Osteocyte (in vitro differentiated cells): ENCODE measurements around the gene ARL14EP. TPM values are rescaled to one million over a fixed set of nuclear protein-coding genes. Genes with fewer than 3 reads are reported as not detected.

Experiments used
- DNase-seq: peaks from one replicate; pipeline ENCODE4 v3.0.0; 2021; ENCODE audit warnings: mixed read lengths; ENCODE audit not compliant: unreplicated experiment; ENCODE audit errors: extremely low spot score
- H3K27ac Mint-ChIP-seq: one replicate; pipeline ENCODE4 v1.8.0; 2021; ENCODE audit warnings: mild to moderate bottlenecking, mixed read lengths; ENCODE audit not compliant: unreplicated experiment
- H3K27me3 Mint-ChIP-seq: one replicate; pipeline ENCODE4 v1.8.0; 2021; ENCODE audit warnings: mixed read lengths; ENCODE audit not compliant: unreplicated experiment
- H3K36me3 Mint-ChIP-seq: one replicate; pipeline ENCODE4 v1.8.0; 2021; ENCODE audit warnings: mixed read lengths; ENCODE audit not compliant: unreplicated experiment
- H3K4me1 Mint-ChIP-seq: one replicate; pipeline ENCODE4 v1.8.0; 2021; ENCODE audit warnings: mixed read lengths; ENCODE audit not compliant: unreplicated experiment
- H3K4me3 Mint-ChIP-seq: one replicate; pipeline ENCODE4 v1.8.0; 2021; ENCODE audit warnings: mild to moderate bottlenecking, moderate library complexity, mixed read lengths; ENCODE audit not compliant: unreplicated experiment
- H3K9me3 Mint-ChIP-seq: one replicate; pipeline ENCODE4 v1.8.0; 2021; ENCODE audit warnings: mixed read lengths; ENCODE audit not compliant: unreplicated experiment
- CTCF ChIP-seq: fragments of 200-600 bp; sonication (generic); IDR thresholded peaks from 2 replicates; pipeline ENCODE4 v1.5.0; 2021; ENCODE audit warnings: antibody characterized with exemption, mild to moderate bottlenecking, moderate library complexity
- long read RNA-seq: library from polyadenylated mRNA; unstranded; transcript quantifications from one replicate; pipeline ENCODE4 v2.0.0, GENCODE V29; 2021
- total RNA-seq: library from RNA; stranded (reverse); gene quantifications from 2 replicates; pipeline ENCODE4 v1.2.1, GENCODE V29; 2021

ARL14EP gene
- 21.6 and 21.7 TPM in 2 replicates for total RNA-seq
- long read RNA-seq, transcript ARL14EP-201 (4 exons, 2,430 nt), result major isoform, 91 of 110 reads
- long read RNA-seq, partial matches to known transcripts, result 5 of 110 reads
- long read RNA-seq, other reads (novel, unspliced or antisense), result 13 of 110 reads

- peak within 1 kb of the TSS; percentile 99 for H3K4me3 Mint-ChIP-seq
- H3K27me3 Mint-ChIP-seq, result peaks cover 18% of the 10 kb centered on the region
- peaks cover 20% of the 10 kb centered on the region for H3K4me1 Mint-ChIP-seq
- TF ChIP-seq CTCF, result no peak
- no peaks in the 10 kb centered on the region for H3K9me3 Mint-ChIP-seq
- H3K27ac Mint-ChIP-seq, result peak within 1 kb of the TSS; percentile 98
- no peaks in the 10 kb centered on the region for H3K36me3 Mint-ChIP-seq
- DNase-seq, result peak; percentile 96
Observed at GRCh38 chr11:30322826-30323710, at the start of gene ARL14EP. Gene ARL14EP (plus strand): TSS chr11:30323104. CDS start chr11:30330949, 7,845 bp downstream.

- no peak for TF ChIP-seq CTCF
- DNase-seq, result no peak
- no peaks in the 10 kb centered on the region for H3K9me3 Mint-ChIP-seq
- H3K27me3 Mint-ChIP-seq, result peaks cover 42% of the 10 kb centered on the region
- no peaks in the 10 kb centered on the region for H3K36me3 Mint-ChIP-seq
- H3K4me1 Mint-ChIP-seq, result no peaks in the 10 kb centered on the region
- H3K27ac Mint-ChIP-seq, result no peak overlapping the region
- no peak overlapping the region for H3K4me3 Mint-ChIP-seq
Observed at GRCh38 chr11:30277176-30277575, 45.7 kb upstream of the ARL14EP start.

- no peak overlapping the region for H3K27ac Mint-ChIP-seq
- peaks cover 3% of the 10 kb centered on the region for H3K4me1 Mint-ChIP-seq
- no peak for TF ChIP-seq CTCF
- no peak for DNase-seq
- peaks cover 25% of the 10 kb centered on the region for H3K27me3 Mint-ChIP-seq
- H3K4me3 Mint-ChIP-seq, result no peak overlapping the region
- no peaks in the 10 kb centered on the region for H3K36me3 Mint-ChIP-seq
- H3K9me3 Mint-ChIP-seq, result no peaks in the 10 kb centered on the region
Observed at GRCh38 chr11:30279796-30280195, 43.1 kb upstream of the ARL14EP start.

- Mint-ChIP-seq H3K9me3 (no peaks in the 10 kb centered on the region), H3K4me3 (no peak overlapping the region), H3K4me1 (peaks cover 8% of the 10 kb centered on the region), H3K36me3 (no peaks in the 10 kb centered on the region), H3K27ac (no peak overlapping the region), H3K27me3 (peaks cover 7% of the 10 kb centered on the region)
- DNase-seq, result no peak
- no peak for TF ChIP-seq CTCF
Observed at GRCh38 chr11:30281476-30282288, 41.2 kb upstream of the ARL14EP start.

- Mint-ChIP-seq H3K36me3 (no peaks in the 10 kb centered on the region), H3K27me3 (peaks cover 7% of the 10 kb centered on the region), H3K4me1 (peaks cover 8% of the 10 kb centered on the region), H3K9me3 (no peaks in the 10 kb centered on the region), H3K27ac (no peak overlapping the region), H3K4me3 (no peak overlapping the region)
- TF ChIP-seq CTCF, result no peak
- no peak for DNase-seq
Observed at GRCh38 chr11:30282289-30282631, 40.6 kb upstream of the ARL14EP start.
